NCI-H774 (cell line): ENCODE measurements around the gene SAMSN1.
"Not testable (repeated sequence)": the region's sequence is repeated elsewhere in the genome, so short reads cannot be mapped to it uniquely, and the experiment has no call there.

Source experiments
- DNase-seq: peaks from one replicate; lab custom pipeline; 2025; lab: John Stamatoyannopoulos, UW

Gene SAMSN1

GRCh38 chr21:14527696-14528652, 18.1 kb downstream of the SAMSN1 start:
- no peak for DNase-seq

- DNase-seq = no peak
Observed at GRCh38 chr21:14526836-14527695, 19.0 kb downstream of the SAMSN1 start.

DNA sequence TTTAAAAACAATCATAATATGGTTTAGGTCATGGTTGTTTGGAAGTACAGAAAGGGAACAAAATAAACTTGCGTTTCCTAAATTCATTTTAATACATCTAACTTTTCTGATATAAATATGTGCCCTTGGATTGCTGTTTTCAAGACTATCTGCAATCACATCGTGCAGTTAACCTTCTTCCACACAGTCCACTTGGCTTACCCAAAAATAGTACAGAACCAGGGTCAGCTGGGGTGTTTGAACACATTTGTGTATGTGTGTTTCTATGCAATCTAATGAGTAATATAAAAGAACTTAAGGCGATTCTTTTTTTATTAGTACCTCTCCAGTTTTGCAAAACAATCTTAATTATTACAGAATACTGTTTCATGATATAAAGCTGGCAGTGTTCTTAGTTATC, 19.9 kb downstream of the SAMSN1 start:
- no peak for DNase-seq

GRCh38 chr21:14523234-14523633, 22.9 kb downstream of the SAMSN1 start:
- DNase-seq = no peak

- DNase-seq = no peak
Observed at GRCh38 chr21:14522736-14523135, 23.4 kb downstream of the SAMSN1 start.

- DNase-seq = no peak
Observed at GRCh38 chr21:14520535-14520934, 25.6 kb downstream of the SAMSN1 start.

- no peak for DNase-seq
Observed at GRCh38 chr21:14519000-14519399, 27.1 kb downstream of the SAMSN1 start.

DNA sequence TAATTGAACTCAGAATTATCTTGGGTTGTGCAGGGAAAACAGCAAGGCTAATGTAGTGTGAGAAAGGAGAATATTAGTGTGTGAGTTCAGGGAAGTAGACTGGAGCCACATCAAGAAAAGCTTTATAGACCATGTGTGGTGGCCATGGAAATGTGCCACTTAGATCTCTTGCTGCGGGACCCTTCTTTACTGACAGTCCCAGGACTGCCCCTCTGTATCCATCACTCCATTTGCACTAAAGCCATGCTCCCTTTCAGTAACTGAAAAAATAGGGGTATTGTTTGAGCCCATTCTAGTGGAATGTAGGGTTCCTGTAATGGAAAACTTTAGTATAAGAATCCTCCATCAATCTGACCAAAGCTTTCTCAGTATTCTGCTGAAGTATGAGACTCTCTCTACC, 32.3 kb downstream of the SAMSN1 start:
- DNase-seq = no peak

GRCh38 chr21:14506859-14507457, 39.2 kb downstream of the SAMSN1 start:
- not testable (repeated sequence) for DNase-seq

- no peak for DNase-seq
Observed at GRCh38 chr21:14500873-14501272, 45.2 kb downstream of the SAMSN1 start.

- DNase-seq = no peak
Observed at GRCh38 chr21:14499316-14499715, 46.8 kb downstream of the SAMSN1 start.

- DNase-seq = no peak
Observed at GRCh38 chr21:14497825-14498224, 48.3 kb downstream of the SAMSN1 start.

- DNase-seq = no peak
Observed at GRCh38 chr21:14495075-14495474, 51.0 kb downstream of the SAMSN1 start.

GRCh38 chr21:14494181-14494580, 51.9 kb downstream of the SAMSN1 start:
- not testable (repeated sequence) for DNase-seq

DNA sequence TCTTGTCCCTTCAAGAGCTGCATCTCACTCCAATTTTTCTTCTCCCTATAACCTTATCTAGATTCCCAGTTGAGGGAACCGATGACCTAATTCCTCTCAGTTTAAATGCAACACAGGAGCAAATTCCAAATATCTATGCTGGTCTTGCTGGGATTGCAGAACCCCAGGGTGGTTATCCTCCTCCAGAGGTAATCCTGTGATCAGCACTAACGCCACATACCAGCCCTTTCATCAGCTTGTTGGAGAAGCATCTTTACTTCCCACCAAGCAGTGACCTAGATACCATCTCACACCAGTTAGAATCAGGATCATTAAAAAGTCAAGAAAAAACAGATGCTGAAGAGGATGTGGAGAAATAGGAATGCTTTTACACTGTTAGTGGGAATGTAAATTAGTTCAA, 52.4 kb downstream of the SAMSN1 start:
- DNase-seq = no peak

GRCh38 chr21:14492931-14493330, 53.2 kb downstream of the SAMSN1 start:
- DNase-seq = no peak

- no peak for DNase-seq
Observed at GRCh38 chr21:14491269-14491681, 54.8 kb downstream of the SAMSN1 start.

DNA sequence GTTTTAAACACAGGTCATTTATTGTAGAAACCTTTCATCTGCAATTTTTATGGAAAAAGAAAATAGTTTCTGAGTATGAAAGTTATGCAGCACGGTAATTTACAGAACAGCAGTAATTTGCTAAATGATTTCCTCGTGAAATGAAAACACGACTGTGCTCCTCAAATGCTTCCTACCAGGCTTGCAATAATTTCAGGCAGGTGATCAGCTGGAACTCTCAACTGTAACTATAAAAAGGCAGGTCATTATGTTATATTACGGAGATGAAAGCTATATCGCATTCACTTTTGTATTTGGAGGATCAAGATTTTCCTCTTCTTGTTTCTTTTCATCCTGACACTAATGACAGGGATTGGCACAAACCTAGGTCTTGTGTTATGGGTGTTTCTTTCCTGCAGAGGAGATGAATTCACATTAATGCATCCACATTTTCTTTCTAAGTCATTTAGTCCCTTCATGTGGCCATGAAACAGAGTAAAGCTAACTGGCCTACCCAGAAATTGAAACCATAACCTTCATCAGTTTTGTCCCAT, 57.4 kb downstream of the SAMSN1 start:
- no peak for DNase-seq

GRCh38 chr21:14487490-14488432, 58.4 kb downstream of the SAMSN1 start:
- DNase-seq = no peak

- no peak for DNase-seq
Observed at GRCh38 chr21:14486869-14487268, 59.2 kb downstream of the SAMSN1 start.
